ENCODE results near the gene MKLN1. TPM values are rescaled to one million over a fixed set of nuclear protein-coding genes. Genes with fewer than 3 reads are reported as not detected.

MKLN1 gene
- polyA plus RNA-seq, 1 experiment = 25.6 TPM

DNA sequence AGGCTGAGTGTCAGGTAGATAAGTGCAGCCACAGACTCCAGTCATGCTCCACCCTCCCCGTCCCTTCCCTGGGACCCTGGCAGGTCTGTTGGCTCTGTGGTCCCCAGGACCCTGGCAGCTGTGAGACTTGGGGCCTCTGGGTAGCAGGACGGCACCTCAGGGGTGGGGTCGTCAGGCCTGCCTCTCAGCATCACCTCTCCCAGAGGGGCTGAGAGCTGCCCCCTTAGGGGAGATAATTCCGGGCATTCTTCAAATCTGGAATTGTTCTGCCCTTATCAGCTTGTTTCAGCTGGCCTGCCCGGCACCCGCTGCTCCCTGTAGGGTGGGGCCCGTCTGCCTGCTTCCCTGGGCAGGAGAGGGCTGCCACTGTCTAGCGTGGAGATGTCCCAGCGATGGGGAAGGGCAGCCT is 205.5 kb downstream of the MKLN1 start:
- no peak for DNase-seq (ENCODE audit: low read depth)
- H3K27me3 ChIP-seq (ENCODE audit: control insufficient read depth, insufficient read depth, low read length) = peaks cover 3% of the 10 kb centered on the region; the same call in 1 of the 2 replicates
- no peaks in the 10 kb centered on the region for H3K36me3 ChIP-seq (ENCODE audit: control insufficient read depth, insufficient read depth, low read length)
- TF ChIP-seq, protein P1, sequence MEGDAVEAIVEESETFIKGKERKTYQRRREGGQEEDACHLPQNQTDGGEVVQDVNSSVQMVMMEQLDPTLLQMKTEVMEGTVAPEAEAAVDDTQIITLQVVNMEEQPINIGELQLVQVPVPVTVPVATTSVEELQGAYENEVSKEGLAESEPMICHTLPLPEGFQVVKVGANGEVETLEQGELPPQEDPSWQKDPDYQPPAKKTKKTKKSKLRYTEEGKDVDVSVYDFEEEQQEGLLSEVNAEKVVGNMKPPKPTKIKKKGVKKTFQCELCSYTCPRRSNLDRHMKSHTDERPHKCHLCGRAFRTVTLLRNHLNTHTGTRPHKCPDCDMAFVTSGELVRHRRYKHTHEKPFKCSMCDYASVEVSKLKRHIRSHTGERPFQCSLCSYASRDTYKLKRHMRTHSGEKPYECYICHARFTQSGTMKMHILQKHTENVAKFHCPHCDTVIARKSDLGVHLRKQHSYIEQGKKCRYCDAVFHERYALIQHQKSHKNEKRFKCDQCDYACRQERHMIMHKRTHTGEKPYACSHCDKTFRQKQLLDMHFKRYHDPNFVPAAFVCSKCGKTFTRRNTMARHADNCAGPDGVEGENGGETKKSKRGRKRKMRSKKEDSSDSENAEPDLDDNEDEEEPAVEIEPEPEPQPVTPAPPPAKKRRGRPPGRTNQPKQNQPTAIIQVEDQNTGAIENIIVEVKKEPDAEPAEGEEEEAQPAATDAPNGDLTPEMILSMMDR (IDR thresholded peaks at IDR 0.05; ENCODE audit: insufficient read depth, low read depth, low read length) = no peak
- ChIA-PET CTCF (interaction anchor here (1.0 kb wide), 1 partner anchor 14 kb away, joined by 3 read pairs; no protein-coding TSS in a partner anchor), POLR2A (no interaction called here)
- H3K4me3 ChIP-seq (ENCODE audit: low read depth, low read length) = no peak overlapping the region

- Histone ChIP-seq H3K36me3 (ENCODE audit: control insufficient read depth, insufficient read depth, low read length) (no peaks in the 10 kb centered on the region), H3K4me3 (ENCODE audit: low read depth, low read length) (no peak overlapping the region), H3K27me3 (ENCODE audit: control insufficient read depth, insufficient read depth, low read length) (peaks cover 1% of the 10 kb centered on the region; the same call in 1 of the 2 replicates)
- POLR2A ChIA-PET = no interaction called here
- TF ChIP-seq, protein P1 (IDR thresholded peaks at IDR 0.05; ENCODE audit: insufficient read depth, low read depth, low read length) = no peak
- no peak for DNase-seq (ENCODE audit: low read depth)
- CTCF ChIA-PET = interaction anchor here (1.0 kb wide), 1 partner anchor 15 kb away, joined by 3 read pairs; no protein-coding TSS in a partner anchor
Measured at GRCh38 chr7:131533566-131534561, 206.2 kb downstream of the MKLN1 start.

GRCh38 chr7:131536361-131536849 is 208.7 kb downstream of the MKLN1 start:
- CTCF ChIA-PET = interaction anchor here (1.1 kb wide), 1 partner anchor 23 kb away, joined by 3 read pairs; no protein-coding TSS in a partner anchor
- TF ChIP-seq, protein P1 (IDR thresholded peaks at IDR 0.05; ENCODE audit: insufficient read depth, low read depth, low read length) = no peak
- POLR2A ChIA-PET = no interaction called here

DNA sequence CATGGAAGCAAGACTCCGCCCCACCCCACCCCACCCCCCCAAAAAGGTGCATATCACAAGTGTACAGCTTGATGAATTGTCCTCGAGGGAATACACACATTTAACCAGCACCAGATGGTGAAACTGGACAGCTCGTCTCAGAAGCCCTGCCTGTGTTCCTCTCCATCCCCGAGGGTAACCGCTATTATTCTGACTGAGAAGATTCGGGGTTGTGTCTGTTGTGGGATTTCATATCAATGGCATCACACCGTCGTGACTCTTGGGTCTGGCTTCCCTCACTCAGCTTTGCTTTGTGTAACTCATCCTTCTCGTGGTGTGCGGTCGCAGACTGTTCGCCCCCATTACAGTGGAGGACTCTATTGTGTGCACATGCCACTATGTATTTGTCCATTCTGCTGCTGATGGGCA is 209.9 kb downstream of the MKLN1 start:
- CTCF ChIA-PET = interaction anchor here (0.7 to 1.1 kb wide), 4 partner anchors 10 to 80 kb away, joined by 3 to 4 read pairs (median 3); no protein-coding TSS in a partner anchor
- Histone ChIP-seq H3K4me3 (ENCODE audit: low read depth, low read length) (no peak overlapping the region), H3K36me3 (ENCODE audit: control insufficient read depth, insufficient read depth, low read length) (no peaks in the 10 kb centered on the region), H3K27me3 (ENCODE audit: control insufficient read depth, insufficient read depth, low read length) (no peaks in the 10 kb centered on the region)
- no peak for DNase-seq (ENCODE audit: low read depth)
- TF ChIP-seq, protein P1 (IDR thresholded peaks at IDR 0.05; ENCODE audit: insufficient read depth, low read depth, low read length) = no peak
- POLR2A ChIA-PET = no interaction called here

More at GRCh38 chr7:131536361-131536849, 208.7 kb downstream of the MKLN1 start:
- Histone ChIP-seq H3K27me3 (ENCODE audit: control insufficient read depth, insufficient read depth, low read length) (no peaks in the 10 kb centered on the region), H3K4me3 (ENCODE audit: low read depth, low read length) (no peak overlapping the region), H3K36me3 (ENCODE audit: control insufficient read depth, insufficient read depth, low read length) (no peaks in the 10 kb centered on the region)
- no peak for DNase-seq (ENCODE audit: low read depth)
